ENCODE data around the gene DAW1.

Gene DAW1

DNA sequence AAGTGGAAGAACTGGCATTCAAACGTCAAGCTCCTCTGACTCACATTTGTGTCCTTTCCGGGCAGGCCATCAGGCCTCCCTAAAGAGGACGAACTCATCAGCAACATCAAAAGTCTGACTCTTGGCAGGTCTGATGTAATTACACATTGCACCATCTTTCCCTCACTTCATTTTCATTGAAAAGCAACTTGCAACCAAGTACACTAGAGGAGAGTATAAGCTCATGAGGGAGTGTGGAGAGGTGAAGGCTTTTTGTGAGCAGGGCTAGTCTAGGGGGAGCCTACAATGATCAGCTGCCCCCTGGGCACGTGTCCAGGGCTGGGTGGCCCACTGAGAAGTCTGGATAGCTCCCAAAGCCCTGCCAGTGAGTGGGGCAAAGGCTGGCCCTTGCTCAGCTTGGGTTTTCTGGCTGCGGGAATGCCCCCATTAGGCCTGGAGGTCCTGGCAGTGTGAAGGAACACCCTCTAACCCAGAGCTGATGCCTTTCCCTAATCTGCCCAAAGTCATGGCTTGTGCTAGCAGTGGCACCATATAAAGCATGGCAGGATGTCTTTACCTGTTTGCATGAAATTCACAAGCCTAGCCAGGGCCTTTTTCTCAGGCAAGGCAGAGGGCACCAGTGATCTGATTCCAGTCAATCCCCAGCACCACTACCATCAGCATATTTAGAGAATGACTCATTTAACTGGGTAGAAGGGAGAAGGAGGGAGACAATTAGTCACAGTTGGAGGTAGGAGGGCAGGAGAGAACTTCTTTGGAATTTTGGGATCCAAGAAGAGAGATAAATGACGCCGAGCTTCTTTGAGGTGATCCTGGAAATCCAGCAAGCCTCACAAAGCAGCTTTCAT is 8.5 kb upstream of the DAW1 start:
- DNase-seq: no peak

DNA sequence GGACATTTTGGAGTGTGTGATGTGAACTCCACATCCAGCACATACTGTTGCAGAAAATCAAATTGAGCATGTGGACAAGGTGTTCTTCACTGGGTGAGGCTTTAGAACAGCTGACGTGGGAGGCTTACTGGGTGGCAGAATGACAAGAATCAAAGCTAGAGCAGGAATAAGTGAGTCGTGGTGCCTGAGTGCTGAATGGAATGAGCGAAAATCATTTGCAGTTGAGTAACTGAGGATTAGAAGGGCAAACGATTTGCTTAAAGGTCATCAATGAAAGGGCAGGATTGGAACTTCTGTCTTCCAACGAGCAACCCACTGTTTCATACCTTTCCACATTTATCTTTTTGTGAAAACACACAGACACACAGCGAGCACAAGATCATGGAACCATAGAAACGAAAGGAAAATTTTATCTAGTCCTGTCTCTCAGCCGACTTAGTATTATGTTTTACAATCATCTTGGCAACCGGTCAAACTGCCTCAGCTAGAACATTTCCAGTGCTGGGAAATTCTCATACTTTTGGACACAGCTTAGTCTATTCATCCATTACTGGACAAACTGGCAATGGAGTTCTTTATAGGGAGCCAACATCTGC is 7.2 kb upstream of the DAW1 start:
- DNase-seq: no peak

- DNase-seq: no peak
Observed at GRCh38 chr2:227865291-227865690, 6.1 kb upstream of the DAW1 start.

- no peak for DNase-seq
Observed at GRCh38 chr2:227867386-227867785, 4.0 kb upstream of the DAW1 start.

DNA sequence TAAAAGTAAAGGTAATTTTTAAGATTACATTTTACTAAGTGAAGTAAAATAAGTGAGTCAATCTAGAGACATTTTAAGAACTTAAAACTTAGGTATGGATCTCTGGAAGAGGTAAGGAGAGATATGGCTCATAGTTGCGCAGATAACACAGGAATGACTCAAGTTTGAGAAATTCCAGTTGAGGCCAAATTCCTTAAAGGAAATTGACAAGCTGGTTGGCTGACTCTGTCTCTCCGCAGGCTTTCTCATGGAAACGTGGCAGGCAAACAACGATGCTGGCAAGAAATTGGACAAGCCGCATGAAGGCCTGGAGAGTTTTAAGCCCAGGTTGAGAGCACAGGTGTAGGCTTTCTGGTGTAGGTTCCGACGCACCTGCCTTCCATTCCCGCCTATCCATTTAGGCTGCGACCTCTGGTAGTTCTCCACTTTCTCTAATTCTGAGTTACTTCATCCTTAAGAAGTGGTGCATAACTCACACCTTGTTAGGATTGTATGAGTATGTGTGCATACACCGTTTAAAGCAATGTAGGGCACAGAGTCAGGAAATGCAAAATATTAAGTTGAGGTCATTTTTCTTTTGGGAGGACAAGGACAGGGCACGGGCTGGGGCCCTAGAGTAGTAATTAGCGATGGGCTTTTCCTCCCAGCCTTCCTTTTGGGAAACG is 589 bp upstream of the DAW1 start:
- no peak for DNase-seq

DNA sequence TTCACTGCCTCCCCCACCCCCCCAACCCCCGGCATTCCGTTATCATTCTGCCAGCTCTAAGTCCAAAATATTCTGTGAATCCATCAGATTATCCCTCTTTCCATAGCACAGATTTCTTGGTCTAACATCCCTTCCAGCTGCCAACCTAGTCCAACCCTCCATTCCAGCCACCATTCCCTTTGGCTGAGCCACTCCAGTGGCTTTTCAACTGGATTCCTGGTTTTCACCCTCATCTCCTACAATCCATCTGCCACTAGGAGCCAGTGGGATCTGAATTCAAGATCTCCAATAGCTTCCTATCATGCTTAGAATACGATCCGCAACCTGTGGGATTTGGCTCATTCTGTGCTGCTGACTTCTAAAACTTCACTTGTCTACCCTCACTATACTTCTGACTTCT is 1.2 kb downstream of the DAW1 start:
- DNase-seq: no peak

GRCh38 chr2:227876300-227876801 is 4.9 kb downstream of the DAW1 start:
- DNase-seq: no peak

- no peak for DNase-seq
Observed at GRCh38 chr2:227877421-227878310, 6.2 kb downstream of the DAW1 start.

- no peak for DNase-seq
Observed at GRCh38 chr2:227880460-227880859, 9.0 kb downstream of the DAW1 start.

- DNase-seq: no peak
Observed at GRCh38 chr2:227881866-227882517, 10.6 kb downstream of the DAW1 start.

DNA sequence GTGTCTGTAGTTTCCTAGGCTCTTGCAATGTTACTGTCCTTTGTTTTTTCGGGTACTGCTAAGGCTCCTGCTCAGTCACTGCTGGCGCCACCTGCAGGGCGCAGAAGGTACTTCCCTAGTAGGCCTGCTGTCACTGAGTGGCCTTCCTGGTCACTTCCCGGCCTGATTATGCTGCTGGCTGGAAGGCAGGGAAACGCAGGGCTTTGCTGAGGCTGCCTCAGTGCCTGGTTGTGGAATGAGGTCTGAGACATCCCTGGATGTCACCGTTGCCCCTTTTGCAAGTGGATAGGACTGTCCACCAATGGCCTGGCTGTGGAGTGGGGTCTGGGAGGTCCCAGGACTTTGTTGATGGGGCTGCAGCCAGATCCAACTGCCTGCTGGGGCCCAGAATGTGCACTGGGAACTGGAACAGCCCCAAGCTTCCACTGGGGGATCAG is 13.1 kb downstream of the DAW1 start:
- peak; percentile 8 for DNase-seq

GRCh38 chr2:227886149-227886548 is 14.7 kb downstream of the DAW1 start:
- no peak for DNase-seq

GRCh38 chr2:227888289-227888688 is 16.9 kb downstream of the DAW1 start:
- DNase-seq: no peak

- no peak for DNase-seq
Observed at GRCh38 chr2:227889336-227889735, 17.9 kb downstream of the DAW1 start.

- peak; percentile 41 for DNase-seq
Observed at GRCh38 chr2:227890495-227891079, 19.2 kb downstream of the DAW1 start.

DNA sequence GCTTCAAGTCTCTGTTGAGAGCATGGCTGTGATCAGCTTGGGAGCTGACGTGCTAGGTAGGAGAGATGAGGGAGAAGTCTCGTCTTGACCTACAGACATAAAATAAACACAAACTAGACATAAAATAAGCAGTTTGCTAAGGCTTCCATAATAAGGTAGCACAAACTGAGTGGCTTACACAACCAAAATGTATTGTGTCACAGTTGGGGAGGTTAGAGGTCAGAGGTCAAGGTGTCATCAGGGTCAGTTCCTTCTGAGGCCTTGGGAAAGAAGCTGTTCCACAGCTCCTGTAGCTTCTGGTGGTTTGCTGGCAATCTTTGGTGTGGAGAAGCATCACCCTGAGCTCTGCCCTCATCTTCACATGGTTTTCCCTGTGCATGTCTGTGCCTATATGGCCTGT is 20.2 kb downstream of the DAW1 start:
- DNase-seq: no peak

GRCh38 chr2:227903381-227903780 is 31.9 kb downstream of the DAW1 start:
- DNase-seq: no peak

DNA sequence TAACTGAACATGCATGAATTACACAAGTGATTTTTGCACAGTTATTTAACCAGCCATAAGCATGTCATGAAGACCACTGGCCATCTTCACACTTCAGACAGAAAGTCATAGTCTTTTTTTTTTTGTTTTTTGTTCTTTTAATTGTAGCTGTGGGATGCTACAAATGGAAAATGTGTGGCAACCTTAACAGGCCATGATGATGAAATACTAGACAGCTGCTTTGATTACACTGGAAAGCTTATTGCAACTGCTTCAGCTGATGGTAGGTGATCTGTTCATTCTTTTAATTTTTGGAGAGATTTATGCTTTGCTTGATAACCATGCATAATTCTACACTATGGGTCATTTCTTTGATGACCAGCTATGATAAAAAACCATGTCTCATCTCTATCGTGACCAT is 35.6 kb downstream of the DAW1 start:
- DNase-seq: no peak

GRCh38 chr2:227908266-227909054 is 37.0 kb downstream of the DAW1 start:
- no peak for DNase-seq

DNA sequence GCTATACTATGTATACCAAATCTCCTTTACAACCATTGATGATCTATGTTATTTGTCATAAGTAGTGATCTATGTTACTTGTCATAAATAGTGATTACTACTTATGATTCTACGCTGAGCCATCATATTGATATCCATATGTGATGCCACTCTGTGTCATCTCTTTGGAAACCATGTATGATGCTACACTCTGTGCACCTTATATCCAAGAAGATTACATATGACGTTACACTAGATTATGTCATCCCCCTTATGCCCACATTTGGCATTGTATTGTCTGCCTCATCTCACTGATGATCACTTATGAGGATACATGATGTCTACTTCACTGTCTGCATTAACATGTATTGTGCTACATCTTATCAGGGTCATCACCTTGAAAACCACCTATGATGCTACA is 42.9 kb downstream of the DAW1 start:
- no peak for DNase-seq

- DNase-seq: no peak
Observed at GRCh38 chr2:227921648-227922047, 50.2 kb downstream of the DAW1 start.
